Stimulated activated CD8-positive, alpha-beta memory T cell treated with anti-CD3 and anti-CD28 coated beads, Interleukin-7, amount 100 ng/mL, for 48 hours (primary cell): ENCODE data around the gene SPDL1.

Source experiments
- DNase-seq, 2 donors: peaks; one replicate each; pipeline ENCODE4 v3.0.0-alpha.2; 2020; ENCODE audit warnings: low read depth in 1 of 2; ENCODE audit errors: extremely low read depth in 1 of 2

Gene SPDL1, protein sequence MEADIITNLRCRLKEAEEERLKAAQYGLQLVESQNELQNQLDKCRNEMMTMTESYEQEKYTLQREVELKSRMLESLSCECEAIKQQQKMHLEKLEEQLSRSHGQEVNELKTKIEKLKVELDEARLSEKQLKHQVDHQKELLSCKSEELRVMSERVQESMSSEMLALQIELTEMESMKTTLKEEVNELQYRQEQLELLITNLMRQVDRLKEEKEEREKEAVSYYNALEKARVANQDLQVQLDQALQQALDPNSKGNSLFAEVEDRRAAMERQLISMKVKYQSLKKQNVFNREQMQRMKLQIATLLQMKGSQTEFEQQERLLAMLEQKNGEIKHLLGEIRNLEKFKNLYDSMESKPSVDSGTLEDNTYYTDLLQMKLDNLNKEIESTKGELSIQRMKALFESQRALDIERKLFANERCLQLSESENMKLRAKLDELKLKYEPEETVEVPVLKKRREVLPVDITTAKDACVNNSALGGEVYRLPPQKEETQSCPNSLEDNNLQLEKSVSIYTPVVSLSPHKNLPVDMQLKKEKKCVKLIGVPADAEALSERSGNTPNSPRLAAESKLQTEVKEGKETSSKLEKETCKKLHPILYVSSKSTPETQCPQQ

DNA sequence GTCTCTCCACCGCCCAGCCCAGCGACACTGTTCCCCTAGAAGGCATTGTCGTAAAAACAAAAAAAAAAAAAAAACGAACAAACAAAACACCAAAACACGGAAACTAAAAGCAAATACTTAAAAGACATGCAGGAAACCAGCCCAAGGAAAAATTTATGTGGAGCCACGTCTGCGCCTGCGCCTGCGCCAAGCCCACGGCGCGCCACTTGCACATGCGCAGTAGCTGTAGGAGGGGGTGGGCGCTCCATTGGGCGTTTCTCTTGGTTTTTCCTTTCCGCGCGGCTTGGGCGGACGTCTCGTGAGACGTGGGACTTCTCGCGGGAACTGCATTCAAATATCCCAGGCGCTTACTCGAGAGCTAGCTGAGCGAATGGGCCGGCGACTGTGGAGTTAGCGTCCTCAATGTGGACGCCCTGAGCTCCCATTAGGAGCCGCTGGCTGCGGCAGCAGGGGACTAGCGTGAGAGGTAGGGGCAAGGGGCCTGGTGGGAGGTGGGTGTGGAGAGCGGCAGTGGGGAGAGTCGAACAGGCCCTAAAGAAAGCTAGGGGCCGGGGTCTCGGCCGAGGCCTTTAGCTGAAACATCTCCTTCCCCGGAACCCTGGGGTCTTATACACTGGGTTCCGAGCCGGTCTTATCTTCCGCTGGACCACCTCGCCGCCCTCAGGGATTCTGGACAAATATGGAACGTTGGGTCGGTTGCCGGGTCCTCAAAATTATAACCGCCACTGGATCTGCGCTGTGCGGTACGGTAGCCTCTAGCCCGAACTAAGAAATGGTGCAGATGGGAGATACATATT is at the start of gene SPDL1:
TSS of gene SPDL1 (plus strand) at position 350 of the 797 bp plus-strand sequence. CDS start 4,644 bp downstream, outside the sequence.
- DNase-seq, result peak; percentile 79 to 89

DNA sequence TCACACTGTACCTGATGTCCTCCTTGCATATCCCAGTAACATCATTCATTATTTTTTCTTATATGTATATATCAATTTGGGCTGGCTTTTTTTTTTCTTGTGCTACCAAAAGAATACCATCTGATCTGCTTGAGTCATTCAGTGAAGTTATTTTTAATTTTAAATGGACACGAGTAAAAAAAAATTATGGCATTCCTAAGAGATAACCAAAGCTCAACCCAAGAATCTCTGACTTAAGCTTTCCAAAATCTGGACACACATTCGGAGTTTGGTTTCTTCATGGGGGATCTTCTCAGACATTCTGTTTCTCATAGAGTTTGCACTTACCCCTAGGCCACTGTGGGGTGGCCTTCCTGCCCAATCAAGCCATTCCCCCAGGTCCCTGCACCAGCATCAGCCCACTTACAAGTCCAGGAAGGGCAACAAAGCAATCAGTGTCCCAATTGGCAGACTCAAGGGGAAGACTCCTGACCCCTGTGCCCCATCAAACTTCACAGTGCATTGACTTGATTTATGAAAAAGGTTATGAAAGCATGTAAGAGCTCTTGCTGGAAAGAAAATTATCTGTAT is 49.2 kb upstream of the SPDL1 start:
- no peak for DNase-seq

DNA sequence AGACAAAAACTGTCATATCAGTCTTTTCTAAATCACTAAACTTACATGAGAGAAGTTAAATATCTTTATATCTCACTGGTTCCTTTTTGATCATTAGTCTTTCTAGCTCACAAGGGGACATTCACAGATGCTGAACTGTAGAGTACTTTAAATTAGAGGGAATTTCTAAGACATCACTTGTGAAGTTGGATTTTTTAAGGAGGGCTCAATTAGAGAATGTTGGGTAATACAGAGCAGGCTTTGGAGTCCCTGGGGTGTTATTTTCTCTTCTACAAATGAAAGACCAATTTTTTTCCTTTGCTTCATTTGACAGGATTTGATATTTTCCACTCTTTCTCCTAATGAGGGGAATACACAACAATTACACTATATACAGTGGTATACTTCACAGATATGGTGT is 48.6 kb upstream of the SPDL1 start:
- DNase-seq, result no peak

DNA sequence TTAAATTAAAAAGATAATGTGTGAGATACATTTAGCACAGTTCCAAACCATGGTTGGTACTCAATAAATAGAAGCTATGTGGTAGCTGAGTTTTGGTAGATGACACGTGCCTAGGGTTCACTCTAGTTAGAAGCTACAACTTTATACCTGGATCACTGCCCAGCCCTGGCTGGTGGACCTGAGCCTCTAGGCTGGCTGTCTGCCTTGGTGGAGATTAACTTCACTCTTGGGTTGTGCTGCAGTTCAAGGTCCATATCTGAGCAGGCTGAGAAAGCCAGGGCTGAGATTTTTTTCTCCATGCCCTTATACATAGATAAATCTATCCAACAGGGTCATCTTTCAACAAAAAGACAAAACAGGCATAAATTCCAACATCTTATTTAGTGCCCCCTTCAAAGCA is 44.6 kb upstream of the SPDL1 start:
- DNase-seq, result no peak

DNA sequence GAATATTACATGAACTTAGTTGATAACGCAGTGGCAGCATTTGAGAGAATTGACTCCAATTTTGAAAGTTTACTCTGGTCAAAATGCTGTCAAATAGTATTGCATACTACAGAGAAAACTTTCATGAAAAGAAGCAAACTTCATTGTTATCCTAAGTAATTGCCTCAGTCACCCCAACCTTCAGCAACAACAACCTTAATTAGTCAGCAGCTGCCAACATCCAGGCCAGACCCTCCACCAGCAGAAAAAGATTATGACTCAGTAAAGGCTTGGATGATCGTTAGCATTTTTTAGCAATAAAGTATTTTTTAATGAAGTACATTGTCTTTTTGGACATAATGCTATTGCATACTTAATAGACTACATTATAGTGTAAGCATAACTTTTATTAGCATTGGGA is 40.8 kb upstream of the SPDL1 start:
- DNase-seq, result no peak

DNA sequence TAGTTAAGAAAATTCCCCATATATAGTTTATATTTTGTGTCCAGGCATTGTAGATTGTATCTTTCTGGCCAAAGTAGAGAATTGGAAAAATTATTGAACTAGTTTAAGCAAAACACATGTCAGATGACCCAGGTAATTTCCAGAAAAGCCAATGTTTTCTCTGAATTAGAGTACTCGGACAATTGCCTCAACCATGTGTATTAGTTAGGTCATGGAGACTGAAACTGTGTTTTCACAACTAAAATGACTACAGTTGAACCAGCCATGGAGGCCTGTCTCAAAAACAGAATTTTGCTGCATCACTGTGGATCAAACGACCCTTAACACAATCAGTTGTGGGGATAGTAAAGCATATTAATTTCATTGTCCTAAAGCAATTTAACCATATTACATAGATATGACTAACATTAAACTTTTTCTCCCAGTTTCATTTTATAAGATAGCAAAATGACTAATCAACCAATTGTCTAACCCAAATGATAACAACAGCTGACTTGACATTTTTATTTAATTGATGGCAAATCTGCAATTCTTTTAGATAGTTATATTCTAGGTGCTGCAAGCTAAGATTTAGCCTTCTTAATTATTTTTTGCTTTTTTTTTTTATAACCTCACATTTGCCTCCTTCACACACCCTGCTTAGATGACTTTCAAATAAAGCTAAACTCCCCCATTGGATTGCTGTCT is 39.2 kb upstream of the SPDL1 start:
- DNase-seq, result no peak

DNA sequence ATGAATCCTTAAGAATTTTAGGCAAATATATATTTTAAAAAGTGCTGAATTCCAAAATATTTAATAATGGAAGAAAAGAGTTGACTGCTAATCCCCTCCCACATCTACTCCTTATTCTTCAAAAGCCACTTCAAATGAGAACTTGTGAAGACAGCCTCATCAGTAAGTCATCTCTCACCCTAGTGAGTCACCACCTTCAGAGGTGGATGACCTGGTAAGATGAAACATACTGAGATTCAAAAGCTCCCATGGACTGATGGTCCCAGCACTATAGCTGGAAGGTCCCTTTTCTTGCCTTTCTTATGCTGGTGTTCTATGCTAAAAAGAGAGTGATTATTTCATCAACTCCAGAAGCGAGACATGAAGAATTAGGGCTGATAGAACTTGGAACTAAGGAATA is 37.8 kb upstream of the SPDL1 start:
- no peak for DNase-seq

DNA sequence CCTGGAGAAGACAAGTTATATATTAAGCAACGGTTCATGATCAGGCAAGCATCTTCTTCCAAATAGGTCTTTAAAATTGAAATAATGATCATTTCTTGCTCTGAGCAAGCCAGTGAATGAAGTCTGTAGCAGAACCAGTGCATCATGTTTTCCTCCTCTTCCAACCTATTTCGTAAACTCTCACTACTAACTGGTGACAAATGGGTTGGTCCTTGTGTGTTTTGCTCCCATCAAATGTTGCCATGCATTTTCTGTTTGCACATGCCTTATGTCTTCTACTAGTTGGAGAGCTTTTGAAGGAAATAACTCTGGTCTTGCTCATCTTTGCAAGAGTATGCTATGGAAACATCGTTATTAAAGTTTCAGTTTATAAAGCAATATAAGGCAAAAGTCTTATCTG is 37.2 kb upstream of the SPDL1 start:
- no peak for DNase-seq

DNA sequence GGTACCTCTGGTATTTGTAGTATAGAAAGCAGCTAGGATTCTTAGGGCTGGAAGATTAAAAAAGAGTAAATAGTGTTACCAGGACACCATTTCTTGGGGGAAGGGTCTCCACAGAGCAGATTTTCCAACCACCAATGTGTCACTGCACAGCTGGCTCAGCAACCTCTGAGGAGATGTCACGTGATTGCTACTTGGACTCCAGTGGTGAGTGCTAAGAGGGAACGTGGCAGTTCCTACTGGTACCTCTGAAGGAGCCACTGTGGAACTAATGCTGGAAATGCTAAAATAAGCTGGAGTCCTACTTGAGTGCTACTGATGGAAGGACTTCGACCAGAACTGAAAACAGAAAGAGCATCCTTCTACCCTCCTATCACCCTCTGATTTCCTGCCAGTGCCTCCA is 36.1 kb upstream of the SPDL1 start:
- no peak for DNase-seq

DNA sequence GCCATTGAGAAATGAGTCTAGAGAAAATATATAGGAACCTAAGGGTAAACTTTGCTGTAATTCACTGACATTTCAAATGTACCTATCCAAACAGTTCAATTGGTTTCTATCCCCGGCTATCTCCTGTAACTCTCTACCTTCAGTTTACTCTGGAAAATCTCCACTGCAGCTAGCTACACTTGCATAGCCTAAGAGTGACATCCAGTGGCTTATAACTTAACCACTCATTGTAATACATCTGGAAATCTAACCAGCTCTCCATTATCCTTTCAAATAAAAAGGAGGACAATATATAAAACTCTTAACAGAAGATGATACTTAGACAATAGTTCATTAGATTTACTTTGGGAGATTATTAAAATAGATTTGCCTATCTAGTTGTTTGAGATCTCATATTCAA is 35.3 kb upstream of the SPDL1 start:
- DNase-seq, result no peak

DNA sequence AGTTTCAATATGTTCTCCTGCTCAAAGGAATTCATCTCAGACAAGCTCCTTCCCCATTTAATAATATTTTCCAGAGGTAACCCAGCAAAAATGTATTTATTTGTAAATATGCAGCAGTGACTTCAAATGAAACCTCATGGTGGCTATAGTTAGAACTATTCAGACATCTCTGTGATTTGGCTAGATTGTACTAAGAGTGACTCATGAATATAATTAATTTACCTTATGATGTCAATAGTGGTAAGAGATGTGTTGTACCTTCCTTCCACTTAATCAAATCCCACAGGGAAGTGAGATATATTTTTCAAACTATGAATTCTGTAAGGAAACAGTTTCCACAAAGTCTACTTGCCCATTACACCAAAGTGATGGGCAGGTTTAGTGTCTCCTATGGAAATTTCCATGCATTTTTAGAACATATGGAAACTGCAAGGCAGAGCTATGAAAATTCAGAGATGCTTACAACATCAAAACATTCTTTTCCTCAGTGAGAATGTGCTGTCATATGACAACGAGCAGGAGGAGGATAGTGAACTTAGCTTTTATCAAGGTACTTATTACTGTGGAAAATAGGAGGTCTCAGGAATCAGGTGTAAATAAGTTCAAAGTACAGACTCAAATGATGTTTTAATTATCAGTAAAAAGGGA is 34.0 kb upstream of the SPDL1 start:
- no peak for DNase-seq

DNA sequence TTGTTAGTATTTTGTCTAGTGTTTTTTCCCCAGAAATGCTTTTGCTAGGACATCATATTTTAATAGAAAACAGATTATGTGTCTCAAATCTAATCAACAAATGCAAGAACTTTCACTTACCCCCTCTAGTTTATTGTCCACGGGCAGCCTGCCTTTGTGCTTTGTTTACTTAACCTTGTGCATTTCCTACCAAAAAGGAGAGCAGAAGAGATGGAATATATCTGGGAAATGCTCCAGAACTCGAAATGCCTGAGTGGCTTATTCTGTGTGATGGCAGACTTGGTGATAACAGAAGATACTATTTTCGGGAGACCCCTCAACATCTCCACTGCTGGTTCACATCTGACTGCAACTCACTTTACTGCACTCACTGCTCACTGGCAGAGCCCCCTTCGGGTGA is 33.3 kb upstream of the SPDL1 start:
- no peak for DNase-seq

DNA sequence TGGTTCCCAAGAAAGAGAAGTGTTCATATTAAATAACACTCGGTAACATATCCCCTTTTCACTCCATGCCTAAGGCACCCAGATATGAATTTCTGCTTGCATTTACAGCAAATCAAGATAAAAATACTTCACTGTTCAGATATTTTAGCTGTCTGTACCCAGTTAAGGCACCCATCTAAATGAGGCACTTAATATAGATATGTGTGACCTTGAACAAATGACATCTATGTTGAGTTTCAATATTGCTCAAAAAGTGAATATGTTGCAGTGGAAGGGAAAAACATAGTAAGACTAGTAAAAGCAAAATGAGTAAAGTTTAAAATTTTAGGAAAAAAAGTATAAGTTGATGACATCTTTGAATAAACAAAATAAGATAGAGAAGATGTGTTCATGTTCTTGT is 32.4 kb upstream of the SPDL1 start:
- no peak for DNase-seq

DNA sequence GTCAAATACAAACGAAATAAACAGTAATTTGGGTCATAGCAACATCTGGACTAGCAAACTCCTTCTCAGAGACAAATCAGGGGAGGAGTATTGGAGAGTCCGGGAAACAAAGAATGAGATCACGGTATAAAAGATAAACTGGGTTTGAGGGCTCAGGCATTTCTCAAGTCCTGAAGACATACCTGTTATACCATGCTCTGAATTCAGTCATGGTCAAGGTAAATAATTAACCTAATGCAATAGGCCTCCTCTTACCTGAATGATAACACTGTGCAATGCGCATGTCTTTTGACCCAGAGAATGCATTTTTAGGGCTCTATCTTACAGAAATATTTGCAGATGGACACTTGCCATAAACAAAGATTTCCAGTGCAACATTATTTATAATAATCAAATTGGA is 31.9 kb upstream of the SPDL1 start:
- DNase-seq, result no peak

DNA sequence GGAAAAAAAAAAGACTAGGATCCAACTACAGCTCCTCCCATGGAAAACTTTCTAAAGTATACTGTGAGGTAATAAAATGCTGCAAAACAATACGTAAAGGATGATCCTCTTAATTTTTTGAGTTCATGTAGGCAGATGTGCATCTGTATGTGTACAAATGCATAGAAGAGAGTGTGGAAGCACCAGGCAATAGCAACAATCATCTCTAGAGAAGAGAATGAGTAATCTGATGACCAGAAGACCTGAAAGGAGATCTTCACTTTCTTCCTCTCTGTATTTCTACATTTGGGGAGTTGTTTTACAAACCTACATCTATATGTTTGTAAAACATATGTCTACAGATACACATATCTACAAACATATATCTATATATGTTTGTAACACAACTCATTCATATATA is 29.3 kb upstream of the SPDL1 start:
- no peak for DNase-seq

DNA sequence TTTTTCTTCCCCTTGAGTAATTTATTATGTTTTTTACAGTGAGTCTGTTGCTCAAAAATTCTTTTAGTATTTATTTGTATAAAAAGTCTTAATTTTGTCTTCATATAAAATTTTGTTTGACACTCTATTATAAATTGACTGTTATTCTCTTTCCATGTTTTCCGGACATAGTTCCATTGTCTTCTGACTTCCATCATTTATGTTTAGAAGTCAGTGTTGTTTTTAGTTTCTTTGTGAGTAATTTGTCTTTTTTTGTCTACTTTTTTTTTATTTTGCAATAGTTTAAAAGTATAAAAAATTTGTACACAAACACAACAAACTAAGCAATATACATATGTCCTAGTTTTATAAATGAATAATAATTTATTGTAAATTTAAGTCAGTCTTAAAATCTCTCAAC is 25.7 kb upstream of the SPDL1 start:
- DNase-seq, result no peak

DNA sequence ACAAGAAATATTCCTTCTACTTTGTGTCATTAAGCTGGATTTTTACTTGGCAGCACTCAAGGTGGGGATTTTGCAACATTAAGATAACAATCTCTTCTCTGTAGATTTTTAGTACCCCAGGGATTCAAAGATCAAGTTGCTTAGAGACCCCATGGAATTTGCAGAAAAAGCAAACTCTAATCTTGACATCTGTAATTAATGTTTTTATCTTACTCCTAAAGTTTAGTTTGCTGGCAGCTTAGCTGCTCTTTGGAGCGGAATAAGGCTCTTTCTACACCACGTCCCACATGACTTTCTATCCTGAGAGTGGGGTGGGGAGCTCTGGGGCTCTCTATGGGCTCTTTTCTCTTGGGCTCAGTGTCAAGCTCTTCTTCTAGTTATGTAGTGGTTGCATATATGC is 21.7 kb upstream of the SPDL1 start:
- no peak for DNase-seq

DNA sequence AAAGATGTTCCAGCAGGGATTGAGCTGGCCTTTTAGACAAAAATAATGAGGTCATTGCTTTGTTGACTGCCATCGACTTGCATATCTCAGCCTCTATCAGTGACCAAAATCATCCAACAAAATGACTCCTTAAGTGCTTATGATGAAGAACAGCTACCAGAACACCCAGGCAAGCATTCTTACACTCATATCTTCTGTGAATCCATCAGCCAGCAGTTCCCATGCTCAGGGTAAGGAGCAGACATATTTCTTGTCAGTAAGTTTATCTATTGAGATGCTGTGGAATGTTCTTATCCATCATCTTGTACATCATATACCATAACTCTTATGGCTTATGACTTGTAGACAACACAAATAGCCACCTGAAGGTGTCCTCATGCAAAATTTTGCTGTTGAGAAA is 20.2 kb upstream of the SPDL1 start:
- DNase-seq, result no peak

DNA sequence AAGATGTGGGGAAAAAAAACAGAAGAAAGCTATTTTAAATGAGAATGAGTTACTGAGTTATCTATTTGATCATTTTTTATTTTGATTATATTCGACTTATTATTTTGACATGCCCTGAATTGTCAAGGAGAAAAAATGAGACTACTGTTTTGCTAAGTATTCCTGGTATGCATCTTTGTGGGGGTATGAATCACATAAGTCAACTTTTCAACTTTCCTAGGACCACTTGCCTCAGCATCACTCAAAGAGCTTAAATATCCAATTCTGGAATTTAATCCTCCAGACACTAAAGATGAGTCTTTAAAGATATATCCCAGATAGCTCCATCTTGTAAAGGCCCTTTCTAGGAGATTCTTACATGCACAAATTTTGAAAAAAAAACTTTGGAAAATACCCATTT is 17.4 kb upstream of the SPDL1 start:
- DNase-seq, result no peak

DNA sequence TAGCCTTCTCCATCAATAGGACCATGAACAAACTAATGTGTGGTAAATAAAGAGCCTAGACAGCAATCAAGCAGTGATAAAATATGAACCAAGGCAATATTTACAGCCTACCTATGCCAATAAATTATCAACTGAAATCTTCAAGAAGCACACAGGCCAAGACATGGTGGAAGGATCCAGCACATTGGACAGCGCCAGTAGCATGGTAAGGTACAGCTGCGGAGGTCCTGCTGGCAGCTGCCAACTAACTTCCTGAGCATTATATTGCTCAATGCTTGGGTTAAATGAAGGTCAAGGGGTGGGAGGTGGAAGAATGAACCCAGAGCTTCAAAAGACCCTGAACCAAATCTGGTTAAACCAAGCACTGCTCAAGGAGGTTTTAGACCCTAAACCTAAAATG is 16.5 kb upstream of the SPDL1 start:
- no peak for DNase-seq

DNA sequence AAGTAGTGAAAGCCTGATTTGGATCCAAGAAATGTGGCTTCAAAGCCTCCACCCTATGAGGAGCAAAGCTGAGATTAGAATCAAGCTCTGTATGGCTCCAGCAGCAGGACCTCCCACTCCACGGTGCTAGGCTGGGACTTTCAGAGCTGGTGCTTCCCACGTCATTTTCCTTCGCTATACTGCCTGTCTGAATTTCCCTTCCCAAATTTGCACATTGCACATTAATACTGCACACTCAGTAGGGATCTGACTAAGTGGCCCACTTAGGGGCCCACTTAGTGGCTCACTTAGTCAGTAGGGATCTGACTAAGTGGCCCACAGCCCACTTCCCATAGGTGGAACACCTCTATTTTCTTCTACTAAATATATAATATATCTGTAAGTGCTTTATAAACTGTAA is 14.1 kb upstream of the SPDL1 start:
- no peak for DNase-seq
